Stimulated activated CD4-positive, alpha-beta T cell treated with anti-CD3 and anti-CD28 coated beads, Interleukin-1b, Interleukin-23, amount 100 ng/mL, for 48 hours (primary cell): ENCODE data around the gene TATDN3.
"Not testable (repeated sequence)": the region's sequence is repeated elsewhere in the genome, so short reads cannot be mapped to it uniquely, and the experiment has no call there.

Experiments used
- DNase-seq: peaks from one replicate; pipeline ENCODE4 v3.0.0-alpha.2; 2020

TATDN3 gene

GRCh38 chr1:212777151-212777550, 14.5 kb upstream of the TATDN3 start:
- no peak for DNase-seq

- DNase-seq = not testable (repeated sequence)
Observed at GRCh38 chr1:212779086-212779485, 12.6 kb upstream of the TATDN3 start.

- no peak for DNase-seq
Observed at GRCh38 chr1:212780759-212781158, 10.9 kb upstream of the TATDN3 start.

GRCh38 chr1:212781225-212781624, 10.5 kb upstream of the TATDN3 start:
- DNase-seq = no peak

GRCh38 chr1:212782422-212783154, 9.1 kb upstream of the TATDN3 start:
- no peak for DNase-seq

- DNase-seq = no peak
Observed at GRCh38 chr1:212783976-212784375, 7.7 kb upstream of the TATDN3 start.

GRCh38 chr1:212785871-212786270, 5.8 kb upstream of the TATDN3 start:
- no peak for DNase-seq

- no peak for DNase-seq
Observed at GRCh38 chr1:212791261-212791675, 426 bp upstream of the TATDN3 start.

GRCh38 chr1:212792396-212792908, 758 bp downstream of the TATDN3 start:
- DNase-seq = no peak

- no peak for DNase-seq
Observed at GRCh38 chr1:212794561-212795014, 2.9 kb downstream of the TATDN3 start.

GRCh38 chr1:212797681-212798080, 6.0 kb downstream of the TATDN3 start:
- no peak for DNase-seq

- no peak for DNase-seq
Observed at GRCh38 chr1:212805767-212806166, 14.1 kb downstream of the TATDN3 start.

GRCh38 chr1:212814537-212815334, 23.0 kb downstream of the TATDN3 start:
- no peak for DNase-seq

- DNase-seq = no peak
Observed at GRCh38 chr1:212816567-212817278, 25.0 kb downstream of the TATDN3 start.

GRCh38 chr1:212819726-212820125, 28.0 kb downstream of the TATDN3 start:
- no peak for DNase-seq

- no peak for DNase-seq
Observed at GRCh38 chr1:212820969-212821368, 29.3 kb downstream of the TATDN3 start.

GRCh38 chr1:212822956-212823355, 31.3 kb downstream of the TATDN3 start:
- no peak for DNase-seq

- DNase-seq = no peak
Observed at GRCh38 chr1:212824201-212824600, 32.5 kb downstream of the TATDN3 start.

GRCh38 chr1:212825798-212826452, 34.2 kb downstream of the TATDN3 start:
- DNase-seq = no peak

GRCh38 chr1:212827171-212827776, 35.6 kb downstream of the TATDN3 start:
- no peak for DNase-seq

GRCh38 chr1:212827831-212828278, 36.2 kb downstream of the TATDN3 start:
- DNase-seq = no peak

- no peak for DNase-seq
Observed at GRCh38 chr1:212828395-212828794, 36.7 kb downstream of the TATDN3 start.
